HG03354 (cell line): Measurements from ENCODE around the gene NUMBL.

Source experiments
- ATAC-seq: cut with Tn5 transposase; IDR thresholded peaks from one replicate; pipeline ENCODE4 v1.9.1; 2021; ENCODE audit warnings: mild to moderate bottlenecking; ENCODE audit not compliant: unreplicated experiment, poor library complexity, severe bottlenecking

The NUMBL gene

DNA sequence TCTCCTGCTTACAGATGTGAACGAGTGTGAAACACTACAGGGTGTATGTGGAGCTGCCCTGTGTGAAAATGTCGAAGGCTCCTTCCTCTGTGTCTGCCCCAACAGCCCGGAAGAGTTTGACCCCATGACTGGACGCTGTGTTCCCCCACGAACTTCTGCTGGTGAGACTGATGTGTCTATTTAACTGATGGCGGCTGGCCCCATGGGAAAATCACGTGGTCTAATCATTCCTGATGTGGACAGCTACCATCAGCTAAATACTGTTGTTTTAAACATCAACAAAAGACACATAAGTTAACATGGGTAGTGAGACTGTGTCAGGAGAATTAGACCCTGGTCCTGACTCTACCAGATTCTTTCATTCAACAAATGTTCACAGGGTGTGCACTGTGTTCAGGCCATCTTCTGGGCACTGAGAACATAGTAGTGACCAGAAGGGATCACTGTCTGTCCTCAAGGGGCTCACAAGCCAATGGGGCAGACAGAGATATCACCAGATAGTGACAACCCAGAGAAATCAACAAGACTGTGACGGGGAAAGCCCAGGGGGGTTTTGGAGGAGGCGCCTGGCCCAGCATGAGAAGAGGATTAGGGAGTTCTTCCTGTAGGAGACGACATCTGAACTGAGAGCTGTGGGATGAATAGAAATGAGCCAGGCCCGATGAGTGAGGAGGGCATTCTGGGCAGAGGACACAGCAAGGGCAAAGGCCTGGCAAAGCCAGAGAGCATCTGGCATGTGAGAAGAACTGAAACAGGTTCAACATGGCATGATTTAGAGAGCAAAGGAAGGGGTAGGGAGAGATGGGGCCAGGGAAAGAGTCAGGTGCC, 70.9 kb downstream of the NUMBL start:
- no peak for ATAC-seq

DNA sequence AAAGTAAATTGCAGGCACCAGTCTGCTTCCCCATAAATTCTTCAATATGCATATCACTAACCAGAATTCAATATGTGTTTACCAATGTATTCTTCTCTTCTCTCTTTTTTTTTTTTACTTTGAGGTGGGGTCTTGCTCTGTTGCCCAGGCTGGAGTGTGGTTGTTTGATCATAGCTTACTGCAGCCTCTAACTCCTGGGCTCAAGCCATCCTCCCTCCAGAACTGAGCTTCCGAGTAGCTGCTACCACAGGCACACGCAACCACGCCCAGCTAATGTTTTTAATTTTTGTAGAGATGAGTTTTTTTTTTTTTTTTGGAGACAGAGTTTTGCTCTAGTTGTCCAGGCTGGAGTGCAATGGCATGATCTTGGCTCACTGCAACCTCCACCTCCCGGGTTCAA, 72.5 kb downstream of the NUMBL start:
- ATAC-seq: no peak

DNA sequence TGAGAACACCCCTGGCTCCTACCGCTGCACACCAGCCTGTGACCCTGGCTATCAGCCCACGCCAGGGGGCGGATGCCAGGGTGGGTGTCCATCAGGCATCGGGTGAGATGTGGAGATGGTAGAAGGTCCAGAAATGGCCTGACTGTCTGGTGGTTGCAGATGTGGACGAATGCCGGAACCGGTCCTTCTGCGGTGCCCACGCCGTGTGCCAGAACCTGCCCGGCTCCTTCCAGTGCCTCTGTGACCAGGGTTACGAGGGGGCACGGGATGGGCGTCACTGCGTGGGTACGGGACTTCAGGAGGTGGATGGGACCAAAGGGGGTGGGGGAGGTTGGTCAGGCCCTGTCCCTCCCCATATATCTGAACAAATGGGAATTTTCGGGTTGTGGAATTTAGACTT, 73.5 kb downstream of the NUMBL start:
- ATAC-seq: no peak

DNA sequence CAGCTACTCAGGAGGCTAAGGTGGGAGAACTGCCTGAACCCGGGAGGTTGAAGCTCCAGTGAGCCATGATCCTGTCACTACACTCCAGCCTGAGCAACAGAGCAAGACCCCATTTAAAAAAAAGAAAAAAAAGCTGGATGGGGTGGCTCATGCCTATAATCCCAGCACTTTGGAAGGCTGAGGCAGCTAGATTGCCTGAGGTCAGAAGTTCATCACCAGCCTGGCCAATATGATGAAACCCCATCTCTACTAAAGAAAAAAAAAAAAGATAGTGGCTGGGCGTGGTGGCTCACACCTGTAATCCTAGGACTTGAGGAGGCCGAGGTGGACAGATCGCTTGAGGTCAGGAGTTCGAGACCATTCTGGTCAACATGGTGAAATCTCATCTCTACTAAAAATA, 74.3 kb downstream of the NUMBL start:
- ATAC-seq: no peak
